NCI-H1092 (cell line): Measurements from ENCODE around the gene POLDIP2.
"Not testable (repeated sequence)": the region's sequence is repeated elsewhere in the genome, so short reads cannot be mapped to it uniquely, and the experiment has no call there.

ENCODE experiments used
- DNase-seq: peaks from one replicate; lab custom pipeline; 2025; lab: John Stamatoyannopoulos, UW

Gene POLDIP2

DNA sequence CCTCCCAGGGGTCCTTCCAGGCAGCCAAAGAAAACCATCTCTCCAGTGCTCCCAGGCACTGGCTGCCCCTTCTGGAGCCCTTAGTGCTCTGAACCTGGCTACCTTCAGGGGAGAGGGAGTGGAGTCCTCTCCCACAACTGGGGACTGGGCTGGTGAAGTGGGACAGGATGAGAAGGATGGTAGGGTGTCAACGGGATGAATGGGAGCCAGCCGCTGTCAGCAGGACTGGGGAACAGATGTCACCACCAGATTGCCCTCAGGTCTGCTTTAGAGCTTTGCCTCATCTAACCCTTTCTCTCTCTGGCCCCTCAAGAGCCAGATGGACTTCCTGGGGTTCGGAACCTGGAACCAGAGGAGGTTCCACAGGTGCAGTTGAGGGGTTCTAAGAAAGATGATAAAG lies 8.2 kb upstream of the POLDIP2 start:
- DNase-seq = no peak

- DNase-seq = no peak
These were observed 7.5 kb upstream of the POLDIP2 start, which contains the start of gene SEBOX for GRCh38 chr17:28364665-28365363. Gene SEBOX (minus strand): TSS chr17:28365199. CDS start chr17:28365151, 48 bp downstream.

GRCh38 chr17:28363776-28364650 lies 6.7 kb upstream of the POLDIP2 start:
- no peak for DNase-seq

DNA sequence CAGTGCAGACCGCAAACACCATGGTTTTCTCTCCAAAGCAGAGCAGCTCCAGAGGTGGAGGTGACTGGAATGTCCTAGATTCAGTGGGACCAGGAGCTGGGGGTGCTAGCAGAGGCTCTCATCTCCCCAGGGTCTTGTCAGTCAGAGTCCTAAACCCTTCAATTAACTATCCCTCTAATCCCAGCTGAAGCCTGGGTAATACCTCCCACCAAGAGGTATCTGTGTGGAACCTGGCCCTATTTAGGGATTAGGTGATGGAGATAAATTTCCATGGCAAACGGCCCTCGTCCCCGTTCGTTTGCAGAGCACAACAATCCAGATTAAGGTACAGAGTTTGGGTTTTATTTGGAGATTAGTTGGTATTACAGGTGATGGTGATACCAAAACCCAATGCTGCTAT lies 5.9 kb upstream of the POLDIP2 start:
- DNase-seq = no peak

GRCh38 chr17:28357901-28358197 lies 522 bp upstream of the POLDIP2 start:
- no peak for DNase-seq

- no peak for DNase-seq
These were observed 7.1 kb downstream of the POLDIP2 start for GRCh38 chr17:28350271-28350670.

DNA sequence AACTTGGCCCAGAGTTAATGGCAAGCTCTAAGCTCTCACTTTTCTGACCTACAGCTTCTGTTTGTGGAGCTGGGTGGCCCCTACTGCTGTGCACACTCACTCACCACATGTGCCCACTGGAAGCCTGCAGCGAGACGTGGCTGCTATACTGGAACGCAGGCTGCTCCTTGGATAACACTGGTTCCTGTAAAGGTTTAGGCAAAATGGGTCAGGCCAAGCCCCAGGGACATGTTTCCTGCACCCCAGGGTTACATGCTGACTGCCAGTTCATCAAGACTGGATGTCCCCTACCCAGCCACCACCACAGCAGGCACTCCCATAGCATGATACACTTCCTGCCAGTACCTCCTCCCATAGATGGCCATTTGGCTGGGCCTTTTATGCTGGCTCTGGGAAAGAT lies 8.3 kb downstream of the POLDIP2 start:
- no peak for DNase-seq

DNA sequence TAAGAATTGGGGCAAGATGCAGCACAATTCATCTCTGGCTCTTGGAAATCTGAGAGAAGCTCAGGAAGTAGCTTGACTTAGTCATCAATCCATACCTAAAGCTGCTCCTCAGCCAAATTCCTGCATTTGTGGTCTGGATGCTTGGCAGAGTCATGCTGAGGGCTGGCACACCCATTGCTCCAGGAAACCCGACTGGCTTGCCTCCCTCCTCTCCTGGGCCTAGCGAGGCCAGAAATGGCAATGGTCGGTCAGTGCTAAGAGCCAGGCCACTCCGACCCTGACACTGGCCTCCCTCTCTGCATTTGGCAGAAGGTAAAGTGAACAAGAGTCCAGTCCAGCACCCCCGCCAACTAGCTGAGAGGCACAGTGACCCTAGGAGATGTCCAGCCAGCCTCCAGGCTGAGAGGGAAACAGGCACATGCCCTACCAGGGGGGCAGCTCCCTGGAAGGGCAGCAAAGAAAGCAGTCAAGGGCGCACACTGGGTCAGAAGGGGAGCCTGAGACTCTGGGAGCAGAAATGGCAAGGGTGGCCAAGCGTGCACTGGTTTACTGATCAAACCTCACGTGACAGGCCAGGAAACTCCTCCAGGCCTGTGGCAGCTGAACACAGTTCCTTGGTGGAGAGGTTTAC lies 10.0 kb downstream of the POLDIP2 start:
- no peak for DNase-seq

DNA sequence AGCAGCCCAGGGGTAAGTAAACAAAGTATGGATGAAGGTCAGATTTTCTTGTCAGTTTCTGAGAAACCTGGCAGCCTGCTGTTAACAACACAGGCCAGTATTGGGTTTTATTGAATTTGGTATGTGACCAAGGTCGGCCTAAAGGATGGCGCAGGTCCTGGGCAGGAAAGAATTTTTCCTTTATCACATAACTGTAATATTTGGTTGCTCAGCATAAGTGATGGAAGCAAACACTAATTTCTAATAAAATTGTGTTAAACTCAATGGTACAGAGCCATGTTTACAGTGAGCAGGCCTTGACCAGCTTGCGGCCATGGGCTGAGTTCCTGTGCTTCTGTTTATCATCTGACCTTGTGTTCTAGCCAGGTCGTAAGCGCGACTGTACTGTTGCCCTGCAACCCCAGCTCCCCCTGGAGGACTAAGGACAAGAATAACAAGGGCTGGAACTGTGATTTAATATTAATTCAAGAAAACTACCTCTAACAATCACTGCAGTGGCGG lies 10.5 kb downstream of the POLDIP2 start:
- no peak for DNase-seq

DNA sequence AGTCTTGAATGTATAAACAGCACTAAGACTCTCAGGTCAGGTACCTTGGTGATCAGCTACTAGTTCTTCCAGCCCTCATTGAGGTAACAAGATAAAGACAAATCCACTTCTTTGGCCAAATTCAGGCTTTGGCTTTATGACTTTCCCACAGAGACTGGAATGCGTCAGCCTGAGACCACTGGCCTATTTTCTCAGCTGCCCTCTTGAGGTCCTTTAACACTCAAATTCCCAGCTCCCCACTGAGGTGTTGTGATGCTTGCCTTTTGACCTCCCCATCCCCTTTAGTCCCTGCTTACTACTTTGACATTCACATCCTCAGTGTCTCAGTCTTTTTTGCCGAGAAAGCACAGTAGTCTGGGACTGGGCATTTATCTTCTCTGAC lies 11.1 kb downstream of the POLDIP2 start:
- DNase-seq = no peak

- DNase-seq = no peak
These were observed 11.7 kb downstream of the POLDIP2 start for GRCh38 chr17:28345419-28346198.

DNA sequence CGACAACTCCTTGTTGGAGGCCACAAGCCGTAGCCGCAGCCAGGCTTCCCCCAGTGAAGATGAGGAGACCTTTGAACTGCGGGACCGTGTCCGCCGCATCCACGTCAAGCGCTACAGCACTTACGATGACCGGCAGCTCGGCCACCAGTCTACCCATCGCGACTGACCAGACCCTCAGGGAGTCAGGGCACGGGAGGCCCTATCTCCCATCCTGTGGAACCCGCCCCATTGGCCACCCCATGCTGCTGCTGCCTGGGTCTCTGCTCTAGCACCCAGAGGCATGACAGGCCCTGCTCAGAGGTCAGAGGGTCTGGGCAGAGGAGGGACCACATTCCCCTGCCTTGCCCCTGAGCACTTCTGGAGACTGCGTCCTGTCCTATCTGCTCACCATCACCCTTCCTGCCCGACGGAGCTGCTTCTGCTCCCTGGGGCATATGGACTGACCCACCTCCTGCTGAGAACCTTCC lies 12.9 kb downstream of the POLDIP2 start:
- DNase-seq = no peak

DNA sequence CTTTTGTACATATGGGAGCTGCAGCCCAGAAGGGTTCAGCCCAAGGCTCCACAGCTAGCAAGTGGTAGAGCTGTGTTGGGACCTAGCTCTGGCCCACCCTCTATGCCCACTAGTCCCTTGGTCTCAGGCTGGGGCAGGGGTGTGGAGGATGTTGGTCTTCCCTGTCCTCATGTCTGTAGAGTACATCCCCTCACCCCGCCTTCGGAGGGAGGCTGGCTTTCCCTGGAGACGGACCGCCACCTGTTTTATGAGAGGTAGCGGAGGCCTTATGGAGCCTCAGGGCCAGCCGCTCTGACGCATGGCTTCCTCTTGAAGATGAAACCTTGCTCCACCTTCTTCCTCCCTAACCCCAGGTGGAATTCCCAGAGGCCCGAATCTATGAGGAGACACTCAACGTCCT lies 13.3 kb downstream of the POLDIP2 start:
- DNase-seq = no peak

- no peak for DNase-seq
These were observed 13.8 kb downstream of the POLDIP2 start for GRCh38 chr17:28343491-28343932.

GRCh38 chr17:28342313-28342712 lies 15.0 kb downstream of the POLDIP2 start:
- no peak for DNase-seq

DNA sequence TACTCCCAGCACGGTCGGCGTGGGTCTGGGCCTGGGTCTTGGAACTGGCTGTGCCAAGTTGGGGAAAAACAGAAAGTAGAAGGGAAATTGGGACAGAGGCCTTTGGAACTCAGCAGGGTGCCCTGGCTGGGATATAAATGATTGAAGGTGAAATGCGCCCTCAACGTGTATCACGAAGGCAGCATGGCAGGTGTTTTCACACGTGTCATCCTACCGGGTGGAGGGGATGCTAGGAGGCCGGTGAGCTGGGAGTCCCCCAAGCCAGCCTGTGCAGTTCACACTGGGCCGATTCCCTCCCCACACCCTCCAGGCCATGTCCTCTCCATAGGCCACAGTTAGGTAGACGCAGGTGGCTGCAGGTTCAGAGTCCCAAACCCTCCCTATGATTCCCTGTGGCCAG lies 15.8 kb downstream of the POLDIP2 start:
- DNase-seq = no peak

- no peak for DNase-seq
These were observed 17.0 kb downstream of the POLDIP2 start for GRCh38 chr17:28340374-28340773.

DNA sequence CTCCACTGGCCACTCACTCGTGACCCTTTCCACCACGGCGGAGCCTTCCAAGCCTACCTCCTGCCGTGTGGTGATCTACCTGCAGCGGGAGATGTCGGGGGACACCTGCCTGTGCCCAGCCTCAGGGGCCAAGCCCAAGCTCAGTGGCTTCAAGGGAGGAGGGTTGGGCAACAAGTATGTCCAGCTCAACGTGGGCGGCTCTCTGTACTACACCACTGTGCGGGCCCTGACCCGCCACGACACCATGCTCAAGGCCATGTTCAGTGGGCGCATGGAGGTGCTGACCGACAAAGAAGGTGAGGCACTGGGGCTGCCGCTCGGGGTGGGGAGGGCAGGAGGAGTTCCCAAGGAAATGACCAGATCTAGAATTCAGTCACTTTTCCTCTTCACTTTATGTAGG lies 17.9 kb downstream of the POLDIP2 start:
- no peak for DNase-seq

GRCh38 chr17:28338769-28339212 lies 18.5 kb downstream of the POLDIP2 start:
- not testable (repeated sequence) for DNase-seq

GRCh38 chr17:28338056-28338768 lies 19.1 kb downstream of the POLDIP2 start:
- no peak for DNase-seq
